GM12878 (cell line): Measurements from ENCODE around the gene MEX3B. TPM values are rescaled to one million over a fixed set of nuclear protein-coding genes. Genes with fewer than 3 reads are reported as not detected.

ENCODE experiments used
- ATAC-seq: fragments of 200-7000 bp; cut with Tn5 transposase; 3 replicates; pipeline ENCODE4 v1.9.1; 2020; ENCODE audit warnings: mild to moderate bottlenecking, moderate library complexity
- BruUV-seq: library from RNA; stranded (reverse); fragments of 400-500 nt; replicated peaks from 2 replicates; lab custom pipeline; 2021; lab: Mats Ljungman, UMichigan
- CTCF ChIA-PET: fragments of 300-600 bp; sonication (Branson Sonifier 250); formaldehyde crosslinking; extraction: SDS; loops from one replicate; lab custom pipeline; 2021; ENCODE audit warnings: inconsistent platforms; lab: Yijun Ruan, JAX
- POLR2A ChIA-PET: fragments of 350-600 bp; formaldehyde crosslinking; extraction: SDS; loops from one replicate; lab custom pipeline; 2021; ENCODE audit warnings: inconsistent platforms; lab: Charles Lee
- RAD21 ChIA-PET: fragments of 300-600 bp; sonication (Branson Sonifier 250); formaldehyde crosslinking; loops from one replicate; lab custom pipeline; 2023; ENCODE audit warnings: antibody characterized with exemption; ENCODE audit not compliant: unreplicated experiment; lab: Charles Lee
- SMC1A ChIA-PET: fragments of 300-600 bp; sonication (Branson Sonifier 250); formaldehyde crosslinking; loops from one replicate; lab custom pipeline; 2023; ENCODE audit not compliant: unreplicated experiment, uncharacterized antibody; lab: Charles Lee
- DNase-seq: peaks from one replicate; pipeline ENCODE4 v3.0.0-alpha.2; 2011; ENCODE audit warnings: low read depth, low spot score
- FAIRE-seq: peaks from 3 replicates; lab custom pipeline; 2011; peaks lifted over from hg19 to GRCh38; lab: Jason Lieb, UNC
- H2AFZ ChIP-seq: 2 replicates; pipeline ENCODE4 v1.6.0; 2011; ENCODE audit warnings: low read depth, low read length, control low read depth; ENCODE audit not compliant: control insufficient read depth
- H3K27ac ChIP-seq: 2 replicates; pipeline ENCODE4 v1.5.1; 2011; ENCODE audit warnings: control low read depth; ENCODE audit not compliant: control insufficient read depth, insufficient read depth
- H3K27me3 ChIP-seq, 2 experiments: replicated peaks in 1 of 2; 2 replicates each; pipeline versions ENCODE4 v1.6.0 to v1.6.1; 2011; ENCODE audit warnings: low read length in 1 of 2; ENCODE audit not compliant: control insufficient read depth in 2 of 2, insufficient read depth in 2 of 2
- H3K36me3 ChIP-seq, 2 experiments: 2 replicates each; pipeline ENCODE4 v1.5.1; 2011; ENCODE audit warnings: low read length in 1 of 2; ENCODE audit not compliant: control insufficient read depth in 2 of 2, insufficient read depth in 2 of 2
- H3K4me1 ChIP-seq: 2 replicates; pipeline ENCODE4 v1.6.1; 2011; ENCODE audit warnings: mild to moderate bottlenecking, low read length, moderate library complexity, mixed read lengths; ENCODE audit not compliant: control insufficient read depth, insufficient read depth
- H3K4me2 ChIP-seq: 2 replicates; pipeline ENCODE4 v1.6.0; 2011; ENCODE audit warnings: control low read depth; ENCODE audit not compliant: control insufficient read depth, insufficient read depth
- H3K4me3 ChIP-seq: fragments of 200-600 bp; sonication (generic); 2 replicates; pipeline ENCODE4 v1.5.1; 2016
- H3K79me2 ChIP-seq: 2 replicates; pipeline ENCODE4 v1.6.0; 2011; ENCODE audit warnings: low read length; ENCODE audit not compliant: control insufficient read depth, insufficient read depth
- H3K9ac ChIP-seq: 2 replicates; pipeline ENCODE4 v1.8.0; 2011; ENCODE audit warnings: low read length, control low read depth, mixed read lengths; ENCODE audit not compliant: control insufficient read depth, insufficient read depth
- H3K9me3 ChIP-seq: replicated peaks from 3 replicates; pipeline ENCODE4 v1.5.1; 2011; ENCODE audit warnings: mild to moderate bottlenecking, low read length; ENCODE audit not compliant: control insufficient read depth, insufficient read depth
- H4K20me1 ChIP-seq: 2 replicates; pipeline ENCODE4 v1.6.0; 2011; ENCODE audit not compliant: control insufficient read depth, insufficient read depth
- BCL11A ChIP-seq: IDR thresholded peaks from 2 replicates; pipeline ENCODE4 v1.6.1; 2011; ENCODE audit warnings: low read depth, low read length
- CTCF ChIP-seq, 3 experiments: IDR thresholded peaks in 2 of 3; conservative IDR thresholded peaks in 1 of 3; 2 replicates each; pipeline ENCODE4 v1.5.1; 2011; ENCODE audit warnings: low read depth in 3 of 3, low read length in 3 of 3, mild to moderate bottlenecking in 3 of 3, control low read depth in 2 of 3, moderate library complexity in 2 of 3, inconsistent platforms in 1 of 3, mixed read lengths in 1 of 3; ENCODE audit not compliant: control insufficient read depth in 2 of 3, insufficient read depth in 1 of 3; ENCODE audit errors: extremely low read depth in 1 of 3
- WGBS: methylation state at CpG from one replicate; pipeline ENCODE4 v1.1.6; 2016; ENCODE audit warnings: low lambda C conversion rate; ENCODE audit not compliant: insufficient replicate concordance, insufficient coverage; ENCODE audit errors: missing lambda C conversion rate; 5-methylcytosine and 5-hydroxymethylcytosine counted together
- in situ Hi-C: fragments of 300-500 bp; cut with MboI; formaldehyde crosslinking; loops from 9 replicates; pipeline ENCODE4 v1.14.3; 2018; ENCODE audit warnings: mixed read lengths
- intact Hi-C: fragments of 100-400 bp; cut with micrococcal nuclease; formaldehyde crosslinking; loops from one replicate; pipeline ENCODE4 v1.14.2; 2022; ENCODE audit not compliant: unreplicated experiment
- polyA plus RNA-seq, 11 experiments: library from polyadenylated mRNA; depleted of rRNA in 4 of 11; unstranded in 6 of 11; stranded (reverse) in 5 of 11; fragments of >200 nt; fragmentation: Nextera tagmentation in 4 of 11; fragmentation: Illumina TruSeq in 1 of 11; extraction: Ambion mirVana in 4 of 11; extraction: Trizol in 1 of 11; gene quantifications; 1 replicate in 1 of 11; 2 replicates in 10 of 11; pipeline versions ENCODE4 v1.2.1 to v1.2.3, GENCODE V29; 2011 to 2016; ENCODE audit warnings: inconsistent platforms in 2 of 11, missing spikeins in 2 of 11, low read depth in 1 of 11
- total RNA-seq, 4 experiments: library from RNA; depleted of rRNA in 3 of 4; stranded (reverse); fragments of >200 nt in 3 of 4; fragmentation: Illumina TruSeq in 1 of 4; extraction: Trizol in 1 of 4; gene quantifications; 2 replicates each; pipeline versions ENCODE4 v1.2.1 to v1.2.3, GENCODE V29; 2013 to 2021

The MEX3B gene
- total and polyA plus RNA-seq, 10 of the 15 experiments (the other 5 are each of a cell fraction or from before 2014, with no cell fraction given), result 0.02 to 1.3 (median 0.28) TPM

GRCh38 chr15:82086243-82086995 is 40.6 kb upstream of the MEX3B start:
- ChIA-PET SMC1A (interaction anchor here (0.7 kb wide), 1 partner anchor 9 kb away, joined by 3 read pairs; no protein-coding TSS in a partner anchor), CTCF (no interaction called here), POLR2A (no interaction called here), RAD21 (no interaction called here)
- ATAC-seq, result no peak
- H2AFZ ChIP-seq, result no peak overlapping the region
- no TSS peak for BruUV-seq
- no peaks in the 10 kb centered on the region for H3K9me3 ChIP-seq
- no peaks in the 10 kb centered on the region; a peak in 2 of 4 replicates for H3K27me3 ChIP-seq
- H3K4me3 ChIP-seq, result no peak overlapping the region
- intact Hi-C loops (no loop called here), in situ Hi-C loops (no loop called here)
- H3K4me2 ChIP-seq, result no peak overlapping the region
- no peaks in the 10 kb centered on the region; the same call in 1 of the 2 replicates for H3K4me1 ChIP-seq
- TF ChIP-seq CTCF (IDR thresholded peaks at IDR 0.05 in 2 of 3, conservative IDR thresholded peaks at IDR 0.05 in 1 of 3; ENCODE audit: control insufficient read depth in 2 of 3, extremely low read depth in 1 of 3, insufficient read depth in 1 of 3, low read depth in 3 of 3, low read length in 3 of 3) (no peak), BCL11A (no peak)
- DNase-seq, result no peak
- 26% methylated on average over 14 of the region's 16 CpGs for WGBS
- H3K27ac ChIP-seq, result no peak overlapping the region
- no peaks in the 10 kb centered on the region for H3K36me3 ChIP-seq
- no peaks in the 10 kb centered on the region for H4K20me1 ChIP-seq
- FAIRE-seq, result no peak
- no peak overlapping the region for H3K9ac ChIP-seq
- no peaks in the 10 kb centered on the region for H3K79me2 ChIP-seq
